AG08395 (cell line): Measurements from ENCODE around the gene HIF1A.
"Not testable (repeated sequence)": the region's sequence is repeated elsewhere in the genome, so short reads cannot be mapped to it uniquely, and the experiment has no call there.

Experiments
- DNase-seq: peaks from one replicate; pipeline ENCODE4 v3.0.0; 2012; ENCODE audit warnings: mixed read lengths, low spot score

The HIF1A gene

DNA sequence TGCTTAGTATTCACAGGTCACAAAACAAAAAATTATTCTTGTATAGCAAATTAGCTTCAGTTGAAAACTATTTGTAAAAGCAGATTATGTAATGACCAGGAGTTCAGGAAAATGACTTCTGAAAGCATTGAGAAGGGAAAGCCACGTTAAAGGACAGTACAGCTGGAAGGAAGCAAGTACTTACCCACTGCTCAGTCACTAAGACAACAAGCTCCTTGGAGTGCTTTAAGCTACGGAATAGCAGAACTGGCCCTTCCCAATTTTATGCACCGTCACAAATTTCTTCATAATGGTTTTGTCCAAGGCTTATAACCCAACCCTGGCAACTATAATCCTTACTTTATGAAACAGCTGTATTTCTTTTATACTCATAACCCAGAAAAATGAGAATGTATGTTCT, 54.0 kb downstream of the HIF1A start:
- DNase-seq, result no peak

DNA sequence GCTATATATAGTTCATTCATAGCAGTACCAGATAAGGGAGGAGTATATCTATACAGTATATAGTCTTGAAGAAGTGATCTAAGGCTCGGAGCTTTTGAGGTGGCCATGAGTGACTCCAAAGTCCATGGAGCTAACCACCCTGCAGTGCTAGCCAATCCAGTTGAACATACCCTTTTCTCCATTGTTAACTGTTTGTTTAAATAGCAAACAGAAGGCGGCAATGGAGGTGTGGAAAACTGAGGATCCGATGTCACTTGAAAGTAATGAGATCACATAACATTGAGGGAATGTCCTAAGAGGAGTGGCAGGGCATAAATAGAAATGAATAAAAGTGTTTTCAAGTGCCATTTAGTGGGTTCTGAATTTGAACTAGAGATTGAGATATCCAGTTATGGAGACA, 54.6 kb downstream of the HIF1A start:
- DNase-seq, result no peak

DNA sequence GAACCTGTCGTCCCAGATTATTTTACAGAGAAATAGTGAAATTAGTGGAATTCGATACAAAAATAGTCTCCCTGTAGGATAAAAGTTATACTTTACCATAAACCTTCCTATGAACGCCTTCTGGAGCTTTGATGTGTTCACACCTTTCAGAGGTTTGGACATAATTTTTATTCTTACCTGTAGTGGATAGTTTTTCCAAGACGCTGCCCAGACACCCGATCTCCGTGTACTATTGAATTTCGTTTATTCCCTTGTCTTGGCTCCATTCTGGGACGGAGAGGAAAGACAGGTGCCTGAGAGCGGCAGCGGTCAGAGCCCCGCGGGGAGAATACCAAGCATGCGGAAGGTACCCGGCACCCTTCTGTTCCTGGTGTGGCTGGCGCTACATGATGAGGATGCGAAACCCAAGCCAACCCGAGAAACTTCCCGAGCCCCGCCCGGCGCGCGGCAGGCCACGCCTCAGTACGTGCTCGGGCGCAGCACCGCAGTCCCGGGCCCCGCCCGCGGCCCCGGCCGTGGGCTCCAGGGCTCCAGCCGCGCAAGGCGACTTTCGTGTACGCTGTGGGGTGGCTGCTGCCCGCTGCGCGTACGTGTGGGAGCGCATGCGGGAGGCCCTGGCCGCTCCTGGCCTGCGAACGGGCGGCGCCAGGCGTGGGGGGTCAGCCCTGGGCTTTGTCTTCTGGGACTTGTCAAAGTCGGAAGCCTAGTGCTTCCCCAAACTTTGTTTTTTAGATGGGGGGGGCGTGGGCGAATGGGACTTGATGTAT, 55.6 kb downstream of the HIF1A start:
- peak; percentile 78 for DNase-seq

DNA sequence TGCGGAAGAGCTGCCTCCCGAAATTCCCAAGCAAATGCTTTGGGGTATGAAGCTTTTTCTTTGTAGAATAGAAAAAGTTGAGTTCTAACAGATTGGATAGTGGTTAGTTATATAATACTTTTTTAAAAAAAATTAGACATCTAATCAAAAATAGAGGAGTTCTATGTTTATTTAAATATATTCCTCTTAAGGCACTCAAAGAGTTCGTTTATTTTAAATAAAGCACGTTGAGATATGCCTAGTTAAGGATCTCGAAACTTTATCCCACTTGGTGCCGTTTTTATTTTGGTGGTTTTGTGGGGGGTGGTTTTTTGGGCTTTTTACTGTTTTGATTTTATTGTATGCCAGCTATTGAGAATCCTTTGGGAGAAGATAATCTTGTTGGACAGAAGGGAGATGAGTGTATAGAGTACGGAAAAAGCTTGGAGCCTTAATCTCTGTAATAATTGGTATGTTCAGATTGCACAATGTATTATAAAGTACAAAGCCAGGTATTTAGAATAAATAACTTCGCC, 56.2 kb downstream of the HIF1A start:
- no peak for DNase-seq

DNA sequence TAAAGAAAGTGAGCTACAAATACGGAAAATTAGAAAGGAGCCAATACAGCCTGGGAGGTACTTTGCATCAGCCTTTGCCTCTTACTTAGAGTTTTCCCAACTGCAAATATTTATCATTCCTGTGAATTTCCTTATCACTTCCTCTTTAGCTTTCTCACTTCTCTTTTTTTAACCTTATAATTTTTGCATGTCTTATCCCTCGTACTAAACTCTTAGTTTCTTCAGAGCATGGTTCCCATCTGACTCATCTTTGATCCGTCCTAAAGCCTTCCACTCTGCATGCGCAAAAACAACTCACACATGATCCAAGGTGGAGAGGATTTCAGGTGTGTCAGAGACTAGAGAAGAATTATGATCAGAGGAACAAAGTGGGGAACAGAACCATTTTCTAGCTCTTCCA, 57.3 kb downstream of the HIF1A start:
- DNase-seq, result no peak

DNA sequence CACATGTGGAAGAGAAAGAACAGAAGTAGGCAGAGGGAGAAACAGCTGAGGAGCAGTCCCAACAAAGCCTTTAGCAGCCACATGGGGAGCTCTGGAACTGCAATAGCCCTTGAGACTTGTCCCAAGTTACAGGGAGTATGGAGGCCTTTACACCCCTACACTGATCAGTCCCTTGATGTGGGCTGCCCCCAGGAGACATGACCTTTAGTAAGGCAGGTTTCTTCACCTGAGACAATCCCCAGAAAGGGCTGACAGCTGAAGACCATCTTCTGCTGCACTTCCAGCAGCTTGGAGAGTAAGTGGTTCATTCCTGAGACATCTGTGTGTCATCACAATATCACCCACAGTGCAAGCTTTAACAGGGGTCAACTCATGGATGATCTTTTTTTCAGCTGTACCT, 58.3 kb downstream of the HIF1A start:
- no peak for DNase-seq

DNA sequence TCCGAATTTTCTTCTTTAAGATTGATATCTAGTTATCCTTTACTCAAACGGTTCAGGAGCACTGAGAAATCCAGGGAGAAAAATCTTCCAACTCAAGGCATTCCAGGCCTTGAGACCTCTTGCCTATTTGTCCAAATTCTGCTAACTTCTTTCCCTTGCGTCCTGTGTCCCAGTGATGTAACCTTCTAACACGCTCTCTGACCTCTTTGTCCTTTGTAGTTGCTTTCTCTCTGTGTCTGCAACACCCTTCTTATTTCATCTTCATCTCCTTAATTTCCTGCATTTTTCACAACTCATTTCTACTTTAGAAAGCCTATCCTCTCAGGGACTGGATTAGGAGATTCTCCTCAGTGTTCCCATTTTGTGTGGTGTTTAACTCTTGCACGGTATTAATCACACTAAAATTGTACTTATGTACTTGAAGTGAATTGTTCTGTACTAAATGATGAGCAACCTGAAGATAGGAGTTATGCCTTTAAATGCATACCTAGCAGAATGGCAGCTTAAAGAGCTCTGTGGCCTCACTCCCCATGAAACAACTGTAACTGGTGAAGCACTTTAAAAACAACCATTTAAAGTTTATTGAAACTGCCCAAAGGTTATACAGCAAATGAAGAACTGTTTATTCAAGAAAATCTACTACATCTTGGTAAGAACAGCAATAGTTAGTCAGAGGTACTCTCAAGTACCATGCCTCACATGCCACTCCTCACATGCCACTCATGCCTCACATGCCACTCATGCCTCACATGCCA, 59.5 kb downstream of the HIF1A start:
- DNase-seq, result peak; percentile 10

DNA sequence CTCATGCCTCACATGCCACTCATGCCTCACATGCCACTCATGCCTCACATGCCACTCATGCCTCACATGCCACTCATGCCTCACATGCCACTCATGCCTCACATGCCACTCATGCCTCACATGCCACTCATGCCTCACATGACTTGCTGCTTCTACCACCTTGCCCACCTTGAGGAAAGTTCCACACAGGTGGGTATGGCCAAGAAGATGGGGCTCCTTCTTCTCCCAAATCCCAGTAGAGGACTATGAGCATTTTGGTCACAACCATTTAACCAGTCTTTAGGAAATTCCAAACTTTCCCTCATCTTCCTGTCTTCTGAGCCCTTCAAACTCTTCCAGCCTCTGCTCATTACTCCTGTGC, 60.0 kb downstream of the HIF1A start:
- not testable (repeated sequence) for DNase-seq

DNA sequence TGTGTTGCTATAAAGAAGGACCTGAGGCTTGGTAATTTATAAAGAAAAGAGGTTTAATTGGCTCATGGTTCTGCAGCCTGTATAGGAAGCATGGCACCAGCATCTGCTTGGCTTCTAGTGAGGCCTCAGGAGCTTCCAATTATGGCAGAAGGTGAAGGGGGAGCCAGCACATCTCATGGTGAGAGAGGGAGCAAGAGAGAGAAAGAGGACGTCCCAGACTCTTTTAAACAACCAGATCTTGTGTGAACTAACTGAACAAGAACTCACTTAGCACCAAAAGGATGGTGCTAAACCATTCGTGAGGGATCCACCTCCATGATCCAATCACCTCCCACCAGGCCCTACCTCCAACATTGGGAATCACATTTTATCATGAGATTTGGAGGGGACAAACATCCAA, 60.8 kb downstream of the HIF1A start:
- DNase-seq, result no peak

DNA sequence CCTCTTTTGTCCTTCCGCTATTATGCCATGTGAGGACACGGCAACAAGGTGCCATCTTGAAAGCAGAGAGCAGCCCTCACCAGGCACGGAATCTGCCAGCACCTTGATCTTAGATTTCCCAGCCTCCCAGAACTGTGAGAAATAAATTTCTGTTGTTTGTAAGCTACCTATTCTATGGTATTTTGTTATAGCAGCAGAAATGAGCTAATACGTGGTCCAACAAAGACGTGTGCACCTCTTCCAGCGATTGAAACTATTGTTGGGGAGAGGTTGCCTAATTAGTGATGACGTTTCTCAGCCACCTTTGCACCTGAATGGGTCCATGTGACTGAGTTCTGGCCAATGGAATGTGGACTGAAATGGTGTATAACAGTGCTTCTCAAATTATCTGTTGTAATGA, 64.6 kb downstream of the HIF1A start:
- no peak for DNase-seq

DNA sequence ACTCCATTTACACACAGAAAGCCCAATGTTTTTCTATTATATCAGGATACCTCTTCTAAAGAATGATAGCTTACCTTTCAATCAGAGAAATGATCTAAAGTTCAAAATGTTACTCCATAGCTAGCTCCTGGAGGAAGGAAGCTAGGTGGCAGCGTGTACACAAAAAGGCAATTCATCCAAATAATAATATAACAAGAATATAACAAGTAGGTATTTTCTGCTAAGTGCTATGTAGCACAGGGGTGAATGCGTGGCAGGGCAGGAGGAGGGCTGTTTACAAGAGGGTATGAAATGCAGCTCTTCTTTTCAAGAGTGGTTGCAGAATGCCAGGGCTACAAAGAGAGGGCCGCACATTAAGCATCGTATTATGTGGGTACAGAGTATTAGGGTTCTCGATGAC, 66.2 kb downstream of the HIF1A start:
- DNase-seq, result no peak

DNA sequence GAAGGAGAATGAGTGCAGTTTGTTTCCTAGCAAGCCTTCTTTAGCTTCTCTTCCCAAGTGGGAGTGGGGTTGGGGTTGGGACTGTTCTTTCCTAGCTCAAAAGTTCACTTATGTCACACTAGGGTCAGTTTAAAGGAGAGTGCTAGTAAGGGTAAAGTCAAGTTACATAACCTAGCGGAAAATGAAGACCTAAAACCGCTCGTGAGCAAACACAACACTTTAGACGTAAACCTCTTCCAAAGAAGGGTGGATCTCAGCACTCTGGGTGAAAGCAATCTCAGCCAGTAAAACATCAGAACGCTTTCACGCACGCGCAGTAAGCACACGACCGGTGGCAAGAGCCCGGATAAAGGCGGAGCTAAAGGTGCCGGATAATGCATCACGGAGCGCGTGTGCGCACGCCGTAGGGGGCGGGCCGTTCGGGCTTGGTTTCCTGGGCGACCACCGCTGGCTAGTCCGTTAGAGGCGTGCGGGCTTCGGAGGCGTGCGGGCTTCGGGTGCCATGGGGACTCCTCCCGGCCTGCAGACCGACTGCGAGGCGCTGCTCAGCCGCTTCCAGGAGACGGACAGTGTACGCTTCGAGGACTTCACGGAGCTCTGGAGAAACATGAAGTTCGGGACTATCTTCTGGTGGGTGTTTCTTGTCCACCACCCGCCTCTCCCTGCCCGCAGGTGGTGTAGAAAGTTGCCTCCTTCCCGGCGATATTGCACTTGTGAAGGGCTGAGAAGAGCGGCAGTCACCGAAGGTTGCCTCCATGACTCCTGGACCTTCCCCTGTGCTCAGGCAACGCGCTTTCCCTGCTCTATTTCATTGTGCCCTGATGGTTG, 66.9 kb downstream of the HIF1A start, which contains the start of gene SNAPC1:
Gene SNAPC1 (plus strand): TSS at position 462 of the 828 bp plus-strand sequence. CDS start 41 bp downstream, at position 503.
- peak; percentile 99 for DNase-seq

DNA sequence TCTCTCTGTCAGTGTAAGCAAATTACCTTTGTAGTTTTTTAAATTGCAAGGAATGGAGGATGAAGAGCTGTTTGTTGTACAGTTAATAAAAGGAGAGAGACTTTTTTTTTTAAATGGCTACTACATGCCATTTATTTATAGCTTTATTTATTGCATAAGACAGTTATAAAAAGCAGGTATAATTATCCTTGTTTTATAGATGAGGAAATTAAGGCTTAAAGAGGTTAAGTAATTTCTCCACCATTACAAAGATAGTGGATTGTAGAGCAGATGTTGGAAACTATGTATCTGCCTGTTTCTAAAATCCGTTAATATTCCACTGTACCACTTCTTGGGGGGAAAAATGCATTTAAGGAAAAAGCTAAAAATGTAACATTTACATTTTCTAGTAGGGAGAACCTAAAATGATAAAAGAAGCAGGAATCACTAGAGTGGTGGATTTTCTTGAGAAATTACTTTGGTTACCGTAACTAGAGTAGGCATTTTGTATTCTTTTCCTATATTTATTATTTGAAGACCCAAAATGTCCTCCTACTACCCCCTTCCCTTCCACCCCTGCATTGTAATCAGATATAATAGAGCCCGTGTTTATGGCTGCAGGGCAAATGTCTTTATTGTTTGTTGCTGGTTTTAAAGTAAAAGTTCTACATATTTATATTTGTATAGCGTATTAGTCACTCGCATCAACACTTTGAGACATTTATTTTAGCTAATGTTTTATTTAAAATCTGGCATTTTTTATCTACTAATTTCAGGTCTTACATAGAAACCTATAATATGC, 69.2 kb downstream of the HIF1A start:
- DNase-seq, result no peak

DNA sequence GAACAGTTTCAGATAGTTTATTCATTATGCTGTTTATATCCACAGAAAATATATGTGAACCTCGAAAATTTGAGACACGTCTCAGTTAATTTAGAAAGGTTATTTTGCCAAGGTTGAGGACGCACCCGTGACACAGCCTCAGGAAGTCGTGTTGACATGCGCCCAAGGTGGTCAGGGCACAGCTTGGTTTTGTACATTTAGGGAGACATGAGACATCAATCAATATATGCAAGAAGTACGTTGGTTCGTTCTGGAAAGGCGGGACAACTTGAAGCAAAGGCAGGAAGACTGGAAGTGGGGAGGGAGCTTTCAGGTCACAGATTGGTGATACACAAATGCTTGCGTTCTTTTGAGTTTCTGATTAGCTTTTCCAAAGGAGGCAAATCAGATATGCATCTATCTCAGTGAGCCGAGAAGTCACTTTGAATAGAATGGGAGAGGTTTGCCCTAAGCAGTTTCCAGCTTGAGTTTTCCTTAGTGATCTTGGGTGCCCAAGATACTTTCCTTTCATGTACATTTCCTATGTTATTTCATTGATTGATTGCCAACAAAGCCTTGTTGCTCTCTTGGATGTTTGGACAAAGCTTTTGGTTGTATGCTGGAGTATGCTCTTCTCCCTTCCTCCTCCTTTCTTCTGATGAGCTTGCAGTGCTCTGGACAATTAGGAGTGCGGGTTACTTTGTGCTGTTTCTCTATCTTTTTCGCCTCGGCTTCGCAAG, 70.1 kb downstream of the HIF1A start:
- DNase-seq, result no peak

DNA sequence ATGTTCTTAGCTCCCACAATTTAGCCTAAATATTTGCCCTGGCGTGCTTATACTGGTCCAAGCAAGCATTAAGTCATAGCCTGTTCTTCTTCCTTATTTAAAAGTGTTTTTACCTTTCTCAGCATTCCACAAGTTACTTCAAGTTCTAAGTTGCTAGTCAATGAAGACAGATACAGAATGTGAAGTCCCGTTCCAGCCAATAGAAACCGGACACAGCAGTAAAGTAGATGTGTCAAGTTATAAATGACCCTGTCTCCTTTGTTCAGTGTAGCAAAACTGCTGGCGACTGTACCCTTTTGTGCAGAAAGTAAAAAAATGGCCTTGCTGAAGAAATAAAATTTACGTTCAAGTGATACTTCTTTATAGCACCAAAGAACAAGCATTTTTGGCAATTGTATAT, 70.8 kb downstream of the HIF1A start:
- no peak for DNase-seq

DNA sequence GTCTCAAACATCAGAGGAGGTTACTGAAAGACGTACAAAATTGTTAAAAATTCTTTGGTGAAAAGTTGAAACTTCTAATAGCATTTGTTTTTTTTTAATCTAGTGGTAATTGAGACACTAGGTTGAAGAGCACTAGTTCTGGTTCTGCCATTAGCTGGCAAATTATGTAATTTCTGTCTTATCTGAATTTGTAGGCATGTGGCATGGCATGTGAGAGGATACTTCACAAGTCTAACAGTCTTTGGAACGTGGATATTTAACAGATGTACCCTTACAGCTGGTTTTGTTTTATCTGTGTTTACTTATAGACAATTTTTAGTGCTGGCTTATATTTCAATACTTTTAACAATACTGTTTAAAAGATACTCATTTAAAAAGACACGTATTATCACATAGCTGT, 72.9 kb downstream of the HIF1A start:
- DNase-seq, result no peak

DNA sequence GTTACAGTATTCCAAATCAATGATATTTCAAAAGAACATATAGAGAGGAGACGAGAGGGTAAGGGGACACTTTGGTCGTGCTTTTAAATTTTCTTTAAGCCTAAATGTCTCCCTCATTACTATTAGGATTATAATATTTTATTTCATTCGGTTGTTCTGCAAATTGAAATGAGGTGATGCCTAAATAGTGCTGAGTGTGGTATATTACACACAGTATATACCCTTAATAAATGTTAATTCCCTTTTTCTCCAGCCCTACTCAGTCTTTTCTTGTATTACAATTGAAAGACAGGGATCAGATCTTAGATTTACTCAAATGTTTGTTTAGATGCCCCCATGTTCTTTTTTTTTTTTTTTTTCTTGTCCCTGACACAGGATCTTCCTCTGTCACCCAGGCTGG, 74.6 kb downstream of the HIF1A start:
- DNase-seq, result no peak

DNA sequence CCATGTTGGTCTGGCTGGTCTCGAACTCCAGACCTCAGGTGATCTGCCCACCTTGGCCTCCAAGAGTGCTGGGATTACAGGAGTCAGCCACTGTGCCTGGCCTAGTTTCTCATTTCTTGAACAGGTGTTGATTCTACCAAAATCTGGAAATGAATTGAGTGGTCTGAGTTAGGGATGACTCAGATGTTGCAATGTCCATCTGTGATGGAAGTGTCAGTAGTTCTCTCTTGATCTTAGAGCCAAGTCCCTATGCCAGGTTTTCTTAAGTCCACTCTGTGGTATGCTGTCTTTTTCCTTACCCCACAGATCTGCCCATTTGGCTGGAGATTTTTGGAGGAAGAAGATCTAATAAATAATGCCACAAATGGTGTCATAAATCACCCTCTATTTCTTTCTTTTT, 79.5 kb downstream of the HIF1A start:
- no peak for DNase-seq

DNA sequence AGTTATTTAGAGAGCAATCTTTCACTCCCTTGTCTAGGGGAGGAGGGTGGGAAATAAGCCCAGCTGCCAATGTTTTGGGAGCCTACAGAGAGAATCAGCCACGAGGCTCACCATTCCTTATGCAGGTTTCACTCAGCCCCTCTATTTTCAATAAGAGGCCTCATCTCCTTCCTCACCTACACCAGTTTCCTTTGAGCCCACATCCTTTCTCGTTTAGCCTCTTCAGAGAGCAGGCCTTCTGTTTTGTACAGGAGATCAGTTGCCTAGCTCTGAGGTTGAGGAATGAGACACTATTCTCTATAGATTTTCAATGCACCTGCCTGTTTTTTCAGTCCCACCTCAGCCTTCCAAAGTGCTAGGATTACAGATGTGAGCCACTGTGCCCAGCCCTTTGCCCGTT, 84.8 kb downstream of the HIF1A start:
- DNase-seq, result no peak

DNA sequence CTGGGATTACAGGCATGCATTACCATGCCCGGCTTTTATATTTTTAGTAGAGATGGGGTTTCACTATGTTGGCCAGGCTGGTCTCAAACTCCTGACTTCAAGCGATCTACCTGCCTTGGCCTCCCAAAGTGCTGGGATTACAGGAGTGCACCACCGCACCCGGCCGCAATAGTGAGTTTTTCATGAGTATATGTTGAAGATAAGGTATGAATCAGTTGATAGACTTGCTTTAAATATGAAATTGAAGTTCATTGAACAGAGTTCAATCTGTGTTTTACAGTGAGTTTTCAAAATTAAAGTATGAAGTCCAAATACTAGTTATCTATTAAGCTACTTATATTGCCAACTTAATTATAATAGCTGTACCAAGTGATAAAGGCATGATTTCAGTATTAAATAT, 102.0 kb downstream of the HIF1A start:
- DNase-seq, result no peak
